Panc1 (cell line): ENCODE results near the gene NUTM2D.
"Not testable (repeated sequence)": the region's sequence is repeated elsewhere in the genome, so short reads cannot be mapped to it uniquely, and the experiment has no call there.

Source experiments
- POLR2AphosphoS5 ChIP-seq: IDR thresholded peaks from 2 replicates; pipeline ENCODE4 v1.6.1; 2012; ENCODE audit warnings: mild to moderate bottlenecking, low read depth, low read length, moderate library complexity
- TF ChIP-seq, protein P1 (sequence below): fragments of 450-650 bp; IDR thresholded peaks from 2 replicates; pipeline ENCODE4 v1.5.1; 2017; ENCODE audit warnings: mild to moderate bottlenecking

DNA sequence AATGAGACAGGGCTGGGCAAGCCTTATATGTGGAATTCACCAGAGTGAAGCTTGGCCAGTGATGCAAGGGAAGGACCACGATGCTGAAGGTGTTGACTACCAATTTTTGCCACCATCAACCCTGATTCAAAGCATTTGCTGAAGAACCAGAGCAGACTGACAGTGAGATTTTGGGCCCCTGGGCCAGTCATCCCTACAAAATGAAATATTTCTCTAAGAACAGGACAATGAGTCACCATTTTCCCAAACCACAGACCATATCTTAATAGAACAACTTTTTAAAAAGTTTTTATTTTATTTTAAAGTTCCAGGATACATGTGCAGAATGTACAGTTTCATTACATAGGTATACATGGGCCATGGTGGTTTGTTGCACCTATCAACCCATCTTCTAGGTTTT lies 16.5 kb downstream of the NUTM2D start:
- TF ChIP-seq, protein P1, sequence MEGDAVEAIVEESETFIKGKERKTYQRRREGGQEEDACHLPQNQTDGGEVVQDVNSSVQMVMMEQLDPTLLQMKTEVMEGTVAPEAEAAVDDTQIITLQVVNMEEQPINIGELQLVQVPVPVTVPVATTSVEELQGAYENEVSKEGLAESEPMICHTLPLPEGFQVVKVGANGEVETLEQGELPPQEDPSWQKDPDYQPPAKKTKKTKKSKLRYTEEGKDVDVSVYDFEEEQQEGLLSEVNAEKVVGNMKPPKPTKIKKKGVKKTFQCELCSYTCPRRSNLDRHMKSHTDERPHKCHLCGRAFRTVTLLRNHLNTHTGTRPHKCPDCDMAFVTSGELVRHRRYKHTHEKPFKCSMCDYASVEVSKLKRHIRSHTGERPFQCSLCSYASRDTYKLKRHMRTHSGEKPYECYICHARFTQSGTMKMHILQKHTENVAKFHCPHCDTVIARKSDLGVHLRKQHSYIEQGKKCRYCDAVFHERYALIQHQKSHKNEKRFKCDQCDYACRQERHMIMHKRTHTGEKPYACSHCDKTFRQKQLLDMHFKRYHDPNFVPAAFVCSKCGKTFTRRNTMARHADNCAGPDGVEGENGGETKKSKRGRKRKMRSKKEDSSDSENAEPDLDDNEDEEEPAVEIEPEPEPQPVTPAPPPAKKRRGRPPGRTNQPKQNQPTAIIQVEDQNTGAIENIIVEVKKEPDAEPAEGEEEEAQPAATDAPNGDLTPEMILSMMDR, result not testable (repeated sequence)
- not testable (repeated sequence) for TF ChIP-seq POLR2AphosphoS5
